HFFc6 (cell line): ENCODE measurements around the gene KRT27. TPM values are rescaled to one million over a fixed set of nuclear protein-coding genes. Genes with fewer than 3 reads are reported as not detected.

Experiments
- DNase-seq: peaks from one replicate; pipeline ENCODE4 v3.0.0-alpha.2; 2018
- H3K27ac Mint-ChIP-seq: 2 replicates; pipeline ENCODE4 v1.8.0; 2020; ENCODE audit warnings: mild to moderate bottlenecking, mixed read lengths
- H3K27me3 Mint-ChIP-seq: 2 replicates; pipeline ENCODE4 v1.8.0; 2021; ENCODE audit warnings: mild to moderate bottlenecking, moderate library complexity, mixed read lengths; ENCODE audit not compliant: insufficient read depth
- H3K36me3 Mint-ChIP-seq: 2 replicates; pipeline ENCODE4 v1.8.0; 2021; ENCODE audit warnings: low read depth, mixed read lengths
- H3K4me1 Mint-ChIP-seq: 2 replicates; pipeline ENCODE4 v1.8.0; 2020; ENCODE audit warnings: low read depth, mixed read lengths
- H3K4me3 Mint-ChIP-seq: 2 replicates; pipeline ENCODE4 v1.8.0; 2020; ENCODE audit warnings: mild to moderate bottlenecking, moderate library complexity, mixed read lengths
- H3K9me3 Mint-ChIP-seq: 2 replicates; pipeline ENCODE4 v1.8.0; 2020; ENCODE audit warnings: mild to moderate bottlenecking, mixed read lengths
- long read RNA-seq: library from polyadenylated mRNA; unstranded; transcript quantifications from one replicate; pipeline ENCODE4 v2.0.0, GENCODE V29; 2019
- total RNA-seq, 6 experiments: library from RNA; stranded (reverse); fragmentation: NEBNext Ultra II Directional; extraction: Animal tissue kit (Norgen Biotek cat#: 25700); gene quantifications; 2 replicates in 1 of 6; 3 replicates in 5 of 6; pipeline ENCODE4 v1.2.3, GENCODE V29; 2021
- TF ChIP-seq, protein P1 (sequence below): fragments of 200-600 bp; sonication (generic); IDR thresholded peaks from 2 replicates; pipeline ENCODE4 v1.5.0; 2021; ENCODE audit warnings: antibody characterized with exemption, mild to moderate bottlenecking

The KRT27 gene, protein sequence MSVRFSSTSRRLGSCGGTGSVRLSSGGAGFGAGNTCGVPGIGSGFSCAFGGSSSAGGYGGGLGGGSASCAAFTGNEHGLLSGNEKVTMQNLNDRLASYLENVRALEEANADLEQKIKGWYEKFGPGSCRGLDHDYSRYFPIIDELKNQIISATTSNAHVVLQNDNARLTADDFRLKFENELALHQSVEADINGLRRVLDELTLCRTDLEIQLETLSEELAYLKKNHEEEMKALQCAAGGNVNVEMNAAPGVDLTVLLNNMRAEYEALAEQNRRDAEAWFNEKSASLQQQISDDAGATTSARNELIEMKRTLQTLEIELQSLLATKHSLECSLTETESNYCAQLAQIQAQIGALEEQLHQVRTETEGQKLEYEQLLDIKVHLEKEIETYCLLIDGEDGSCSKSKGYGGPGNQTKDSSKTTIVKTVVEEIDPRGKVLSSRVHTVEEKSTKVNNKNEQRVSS
- not detected for total RNA-seq
- long read RNA-seq: 0 reads

DNA sequence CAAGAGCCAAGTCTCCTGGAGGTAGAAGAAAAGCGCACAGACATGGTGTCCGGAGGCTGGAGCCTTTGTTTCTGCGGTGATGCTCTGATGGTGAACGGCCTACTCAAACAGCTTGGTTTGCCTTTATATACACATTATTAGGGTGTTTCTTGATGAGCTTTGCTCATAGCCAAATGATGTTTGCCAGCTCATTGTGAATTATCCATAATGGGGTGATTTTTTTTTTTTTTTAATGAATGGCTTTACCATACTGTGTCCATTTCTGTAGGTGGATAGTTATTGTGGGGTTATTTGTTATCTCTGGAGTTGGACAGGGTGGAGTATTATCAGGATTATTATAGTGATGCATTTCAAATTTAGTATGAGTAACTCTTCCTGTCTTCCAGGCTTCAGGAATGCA is at the start of gene KRT27:
Gene KRT27 (minus strand): TSS at position 101 of the 400 bp plus-strand sequence. CDS start 57 bp downstream, at position 44.
- no peaks in the 10 kb centered on the region for H3K4me1 Mint-ChIP-seq
- peaks cover 36% of the 10 kb centered on the region for H3K27me3 Mint-ChIP-seq
- H3K4me3 Mint-ChIP-seq: no peak within 1 kb of the TSS
- H3K27ac Mint-ChIP-seq: no peak within 1 kb of the TSS
- H3K9me3 Mint-ChIP-seq: no peaks in the 10 kb centered on the region
- no peaks in the 10 kb centered on the region for H3K36me3 Mint-ChIP-seq
- TF ChIP-seq, protein P1, sequence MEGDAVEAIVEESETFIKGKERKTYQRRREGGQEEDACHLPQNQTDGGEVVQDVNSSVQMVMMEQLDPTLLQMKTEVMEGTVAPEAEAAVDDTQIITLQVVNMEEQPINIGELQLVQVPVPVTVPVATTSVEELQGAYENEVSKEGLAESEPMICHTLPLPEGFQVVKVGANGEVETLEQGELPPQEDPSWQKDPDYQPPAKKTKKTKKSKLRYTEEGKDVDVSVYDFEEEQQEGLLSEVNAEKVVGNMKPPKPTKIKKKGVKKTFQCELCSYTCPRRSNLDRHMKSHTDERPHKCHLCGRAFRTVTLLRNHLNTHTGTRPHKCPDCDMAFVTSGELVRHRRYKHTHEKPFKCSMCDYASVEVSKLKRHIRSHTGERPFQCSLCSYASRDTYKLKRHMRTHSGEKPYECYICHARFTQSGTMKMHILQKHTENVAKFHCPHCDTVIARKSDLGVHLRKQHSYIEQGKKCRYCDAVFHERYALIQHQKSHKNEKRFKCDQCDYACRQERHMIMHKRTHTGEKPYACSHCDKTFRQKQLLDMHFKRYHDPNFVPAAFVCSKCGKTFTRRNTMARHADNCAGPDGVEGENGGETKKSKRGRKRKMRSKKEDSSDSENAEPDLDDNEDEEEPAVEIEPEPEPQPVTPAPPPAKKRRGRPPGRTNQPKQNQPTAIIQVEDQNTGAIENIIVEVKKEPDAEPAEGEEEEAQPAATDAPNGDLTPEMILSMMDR: no peak
- DNase-seq: no peak

DNA sequence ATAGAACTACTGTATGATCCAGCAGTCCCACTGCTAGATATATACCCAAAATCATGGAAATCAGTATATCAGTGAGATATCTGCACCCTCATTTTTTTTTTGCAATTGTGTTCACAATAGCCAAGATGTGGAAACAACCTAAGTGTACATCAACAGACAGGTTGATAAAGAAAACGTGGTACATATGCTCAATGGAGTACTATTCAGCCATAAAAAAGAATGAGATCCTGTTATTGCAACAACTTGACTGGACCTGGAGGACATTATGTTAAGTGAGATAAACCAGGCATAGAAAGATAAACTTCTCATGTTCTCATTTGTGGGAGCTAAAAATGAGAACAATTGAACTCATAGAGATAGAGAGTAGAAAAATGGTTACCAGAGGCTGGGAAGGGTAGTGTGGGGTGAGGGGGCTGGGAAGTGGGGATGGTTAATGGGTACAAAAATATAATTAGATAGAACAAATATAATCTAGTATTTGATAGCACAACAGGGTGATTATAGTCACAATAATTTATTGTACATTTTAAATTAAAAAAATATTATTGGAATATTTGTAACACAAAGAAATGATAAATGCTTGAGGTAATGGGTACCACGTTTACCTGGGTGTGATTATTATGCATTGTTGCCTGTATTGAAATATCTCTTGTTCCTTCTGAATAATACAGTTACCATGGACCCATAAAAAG is 47.9 kb upstream of the KRT27 start:
- TF ChIP-seq, protein P1: no peak
- no peak for DNase-seq
- no peaks in the 10 kb centered on the region for H3K27me3 Mint-ChIP-seq
- no peak overlapping the region for H3K27ac Mint-ChIP-seq
- no peak overlapping the region for H3K4me3 Mint-ChIP-seq
- H3K9me3 Mint-ChIP-seq: no peaks in the 10 kb centered on the region
- H3K4me1 Mint-ChIP-seq: 0 out of 2 replicates have a peak, but pooled peaks cover 6% of the 10 kb centered on the region
- peaks cover 7% of the 10 kb centered on the region for H3K36me3 Mint-ChIP-seq

DNA sequence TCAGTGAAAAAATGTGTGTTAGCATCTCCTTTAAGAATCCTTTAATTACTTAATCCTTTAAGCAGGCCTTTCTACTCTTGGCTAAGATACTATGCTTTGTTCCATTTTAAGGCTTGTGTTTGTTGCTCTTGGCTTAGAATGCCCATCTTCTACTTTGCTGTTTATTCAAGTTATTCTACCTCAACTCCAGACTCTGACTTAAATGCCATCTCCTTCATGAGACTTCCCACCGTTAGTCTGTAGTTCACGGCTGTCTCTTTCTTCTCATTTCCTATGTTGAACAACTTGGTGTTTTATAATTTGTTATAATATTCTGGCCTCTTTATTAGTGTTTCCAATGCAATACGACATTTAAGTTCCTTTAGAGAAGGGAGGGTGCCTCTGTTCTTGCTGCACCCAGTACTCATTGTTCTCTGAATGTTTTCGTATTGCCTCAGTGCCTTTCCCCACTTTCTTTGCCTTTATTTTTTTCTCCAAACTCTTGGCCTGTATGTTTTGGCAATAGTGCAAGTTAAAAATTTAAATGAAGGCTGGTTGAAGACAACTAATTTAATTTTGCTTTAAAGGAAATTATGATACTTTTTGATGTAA is 46.2 kb upstream of the KRT27 start:
- TF ChIP-seq, protein P1: no peak
- Mint-ChIP-seq H3K4me3 (no peak overlapping the region), H3K27me3 (no peaks in the 10 kb centered on the region), H3K27ac (no peak overlapping the region), H3K9me3 (no peaks in the 10 kb centered on the region), H3K36me3 (no peaks in the 10 kb centered on the region; the same call in none of the 2 replicates), H3K4me1 (0 out of 2 replicates have a peak, but pooled peaks cover 6% of the 10 kb centered on the region)
- DNase-seq: no peak

DNA sequence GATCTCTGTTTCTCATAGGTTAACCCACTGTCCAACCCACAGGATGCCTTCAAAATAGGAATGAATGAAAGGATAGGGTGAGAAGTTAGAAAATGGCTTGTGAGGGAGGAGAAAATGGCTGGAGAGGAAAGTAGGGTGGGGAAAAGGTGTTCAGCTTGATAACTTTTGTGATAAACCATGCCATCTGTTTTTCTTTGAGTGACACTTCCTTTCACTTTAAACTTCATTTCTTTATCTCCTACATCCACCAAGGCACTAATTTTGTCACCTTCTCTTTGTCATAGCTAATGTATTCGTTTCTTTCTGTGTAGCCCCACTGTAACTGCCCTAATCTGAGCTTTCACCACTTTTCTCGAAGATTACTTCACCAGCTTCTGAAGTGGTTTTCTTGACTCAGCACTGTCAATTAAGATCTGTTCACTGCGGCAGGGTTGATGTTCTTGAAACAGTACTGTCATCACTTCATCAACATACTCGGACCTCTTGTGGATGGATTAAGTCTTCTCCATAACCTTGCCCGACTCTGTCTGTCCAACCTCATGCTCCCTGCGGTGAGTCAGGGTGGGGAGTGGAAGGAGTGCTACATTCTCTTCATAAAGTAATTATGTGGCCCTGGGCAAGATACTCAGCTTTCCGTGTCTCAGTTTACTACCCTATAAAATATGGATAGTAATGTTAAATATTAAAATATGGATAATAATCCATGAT is 45.5 kb upstream of the KRT27 start:
- Mint-ChIP-seq H3K9me3 (no peaks in the 10 kb centered on the region), H3K27me3 (no peaks in the 10 kb centered on the region), H3K36me3 (no peaks in the 10 kb centered on the region; the same call in none of the 2 replicates), H3K4me3 (no peak overlapping the region), H3K4me1 (0 out of 2 replicates have a peak, but pooled peaks cover 6% of the 10 kb centered on the region), H3K27ac (no peak overlapping the region)
- TF ChIP-seq, protein P1: no peak
- DNase-seq: no peak

DNA sequence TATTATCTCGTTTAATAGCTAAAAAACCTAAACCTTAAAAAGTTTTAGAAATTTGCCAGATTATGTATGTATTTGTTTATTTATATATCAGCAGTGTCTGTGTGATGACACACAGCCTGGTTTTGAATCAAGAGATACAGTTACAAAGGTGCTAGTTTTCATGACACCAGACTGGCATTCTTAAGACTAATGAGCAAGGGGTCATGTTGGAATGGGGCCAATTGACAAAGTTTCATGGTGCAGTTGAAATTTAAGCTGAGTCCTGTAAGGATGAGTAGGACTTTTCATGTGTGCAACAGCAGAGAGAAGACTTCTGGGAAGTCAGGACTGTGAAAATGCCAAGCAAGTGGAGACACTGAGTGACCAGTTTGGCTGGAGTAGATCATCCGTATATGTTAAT is 43.2 kb upstream of the KRT27 start:
- H3K9me3 Mint-ChIP-seq: no peaks in the 10 kb centered on the region
- peaks cover 7% of the 10 kb centered on the region for H3K36me3 Mint-ChIP-seq
- H3K4me3 Mint-ChIP-seq: no peak overlapping the region
- no peaks in the 10 kb centered on the region for H3K27me3 Mint-ChIP-seq
- TF ChIP-seq, protein P1: no peak
- no peak for DNase-seq
- no peak overlapping the region for H3K27ac Mint-ChIP-seq
- H3K4me1 Mint-ChIP-seq: peaks cover 26% of the 10 kb centered on the region
